GM12873 (cell line): ENCODE data around the gene WNT1.
A peak's percentile ranks its signal among the peaks of the same experiment; 100 is the strongest.

Experiments used
- CTCF ChIP-seq: IDR thresholded peaks from 2 replicates; pipeline ENCODE4 v1.5.1; 2012; ENCODE audit warnings: low read depth, mild to moderate bottlenecking, moderate library complexity, low read length, control low read depth; ENCODE audit not compliant: insufficient read depth; ENCODE audit errors: missing control alignments

Gene WNT1

GRCh38 chr12:48954061-48954460 is 24.1 kb upstream of the WNT1 start:
- no peak for TF ChIP-seq CTCF

- no peak for TF ChIP-seq CTCF
Measured at GRCh38 chr12:48954841-48955501, 23.2 kb upstream of the WNT1 start.

- peak; percentile 21 for TF ChIP-seq CTCF
Measured at GRCh38 chr12:48956279-48957140, 21.6 kb upstream of the WNT1 start.

- no peak for TF ChIP-seq CTCF
Measured at GRCh38 chr12:48957141-48958048, 20.7 kb upstream of the WNT1 start, which contains the start of gene ARF3. Gene ARF3, minus strand, starts transcription at chr12:48957487. Its CDS starts 16,392 bp downstream, at chr12:48941095.

- TF ChIP-seq CTCF, result no peak
Measured at GRCh38 chr12:48958049-48958388, 20.1 kb upstream of the WNT1 start.

- TF ChIP-seq CTCF, result no peak
Measured at GRCh38 chr12:48960834-48961233, 17.3 kb upstream of the WNT1 start.

GRCh38 chr12:48961331-48961730 is 16.8 kb upstream of the WNT1 start:
- TF ChIP-seq CTCF, result no peak
